Measurements from ENCODE around the gene MYRF. TPM values are rescaled to one million over a fixed set of nuclear protein-coding genes. Genes with fewer than 3 reads are reported as not detected.
A peak's percentile ranks its signal among the peaks of the same experiment; 100 is the strongest.

The MYRF gene
- total RNA-seq, 2 experiments from 2014 or later: 0.19 to 1.1 TPM

- no TSS peak for BruUV-seq (replicated peaks)
- CTCF ChIA-PET (ENCODE audit: unreplicated experiment): no interaction called here
- no peak overlapping the region for H3K4me2 ChIP-seq (ENCODE audit: low read length)
Observed at GRCh38 chr11:61736310-61736709, 16.1 kb upstream of the MYRF start.

GRCh38 chr11:61737131-61737530 is 15.3 kb upstream of the MYRF start:
- CTCF ChIA-PET (ENCODE audit: unreplicated experiment): no interaction called here
- H3K9me2 ChIP-seq (ENCODE audit: insufficient read depth, low read length): no peaks in the 10 kb centered on the region
- peak; percentile 67 for TF ChIP-seq CTCF (conservative IDR thresholded peaks at IDR 0.05; ENCODE audit: low read length)
- no peak for TF ChIP-seq EZH2phosphoT487 (IDR thresholded peaks at IDR 0.05; ENCODE audit: borderline replicate concordance, low read depth, low read length)
- intact Hi-C loops (cut with micrococcal nuclease; ENCODE audit: unreplicated experiment): no loop called here
- POLR2A ChIA-PET: no interaction called here
- H3K4me1 ChIP-seq (ENCODE audit: insufficient read depth, low read length, poor library complexity, severe bottlenecking): no peaks in the 10 kb centered on the region
- no peak overlapping the region for H3K4me2 ChIP-seq (ENCODE audit: low read length)
- no peaks in the 10 kb centered on the region for H4K20me1 ChIP-seq (ENCODE audit: insufficient read depth, low read length)
- H2AFZ ChIP-seq (ENCODE audit: low read length): no peak overlapping the region
- H3K79me2 ChIP-seq (ENCODE audit: insufficient read depth, low read depth, low read length): no peaks in the 10 kb centered on the region
- no peaks in the 10 kb centered on the region for H3K9me3 ChIP-seq (ENCODE audit: low read length)
- H3K27ac ChIP-seq (ENCODE audit: low read depth, low read length, poor library complexity, severe bottlenecking): no peak overlapping the region
- no peaks in the 10 kb centered on the region for H3K36me3 ChIP-seq (ENCODE audit: insufficient read depth, low read length)
- no TSS peak for BruUV-seq (replicated peaks)
- DNase-seq (ENCODE audit: low spot score): peak; percentile 31
- H3K4me3 ChIP-seq (ENCODE audit: low read depth, low read length, poor library complexity, severe bottlenecking): no peak overlapping the region

More at GRCh38 chr11:61736310-61736709, 16.1 kb upstream of the MYRF start:
- Histone ChIP-seq H3K9me2 (ENCODE audit: insufficient read depth, low read length) (no peaks in the 10 kb centered on the region), H3K36me3 (ENCODE audit: insufficient read depth, low read length) (no peaks in the 10 kb centered on the region), H3K4me1 (ENCODE audit: insufficient read depth, low read length, poor library complexity, severe bottlenecking) (no peaks in the 10 kb centered on the region), H3K9me3 (ENCODE audit: low read length) (no peaks in the 10 kb centered on the region), H2AFZ (ENCODE audit: low read length) (no peak overlapping the region), H3K79me2 (ENCODE audit: insufficient read depth, low read depth, low read length) (no peaks in the 10 kb centered on the region), H3K27ac (ENCODE audit: low read depth, low read length, poor library complexity, severe bottlenecking) (no peak overlapping the region), H3K4me3 (ENCODE audit: low read depth, low read length, poor library complexity, severe bottlenecking) (no peak overlapping the region), H4K20me1 (ENCODE audit: insufficient read depth, low read length) (no peaks in the 10 kb centered on the region)
- no peak for DNase-seq (ENCODE audit: low spot score)
- POLR2A ChIA-PET: no interaction called here
- intact Hi-C loops (cut with micrococcal nuclease; ENCODE audit: unreplicated experiment): no loop called here
- TF ChIP-seq CTCF (conservative IDR thresholded peaks at IDR 0.05; ENCODE audit: low read length): no peak
- TF ChIP-seq EZH2phosphoT487 (IDR thresholded peaks at IDR 0.05; ENCODE audit: borderline replicate concordance, low read depth, low read length): no peak

GRCh38 chr11:61737636-61738386 is 14.6 kb upstream of the MYRF start:
- no peaks in the 10 kb centered on the region for H3K9me2 ChIP-seq (ENCODE audit: insufficient read depth, low read length)
- no peak overlapping the region for H2AFZ ChIP-seq (ENCODE audit: low read length)
- no peaks in the 10 kb centered on the region for H4K20me1 ChIP-seq (ENCODE audit: insufficient read depth, low read length)
- CTCF ChIA-PET (ENCODE audit: unreplicated experiment): no interaction called here
- no TSS peak for BruUV-seq (replicated peaks)
- POLR2A ChIA-PET: no interaction called here
- TF ChIP-seq CTCF (conservative IDR thresholded peaks at IDR 0.05; ENCODE audit: low read length) (peak; percentile 29), EZH2phosphoT487 (IDR thresholded peaks at IDR 0.05; ENCODE audit: borderline replicate concordance, low read depth, low read length) (no peak)
- no peak overlapping the region for H3K4me3 ChIP-seq (ENCODE audit: low read depth, low read length, poor library complexity, severe bottlenecking)
- no peaks in the 10 kb centered on the region for H3K79me2 ChIP-seq (ENCODE audit: insufficient read depth, low read depth, low read length)
- H3K27ac ChIP-seq (ENCODE audit: low read depth, low read length, poor library complexity, severe bottlenecking): no peak overlapping the region
- no peaks in the 10 kb centered on the region for H3K9me3 ChIP-seq (ENCODE audit: low read length)
- H3K36me3 ChIP-seq (ENCODE audit: insufficient read depth, low read length): no peaks in the 10 kb centered on the region
- H3K4me2 ChIP-seq (ENCODE audit: low read length): no peak overlapping the region
- DNase-seq (ENCODE audit: low spot score): no peak
- no peaks in the 10 kb centered on the region for H3K4me1 ChIP-seq (ENCODE audit: insufficient read depth, low read length, poor library complexity, severe bottlenecking)
- intact Hi-C loops (cut with micrococcal nuclease; ENCODE audit: unreplicated experiment): no loop called here

Data from OCI-LY7 (cell line).